IMR-90 (cell line): ENCODE data around the gene PRAMEF5. TPM values are rescaled to one million over a fixed set of nuclear protein-coding genes. Genes with fewer than 3 reads are reported as not detected.
"Not testable (repeated sequence)": the region's sequence is repeated elsewhere in the genome, so short reads cannot be mapped to it uniquely, and the experiment has no call there.

Source experiments
- ATAC-seq: fragments of 200-7000 bp; cut with Tn5 transposase; 2 replicates; pipeline ENCODE4 v1.9.1; 2020; ENCODE audit warnings: low read depth, mild to moderate bottlenecking, moderate library complexity
- BruUV-seq: library from RNA; stranded (reverse); fragments of 400-500 nt; replicated peaks from 2 replicates; lab custom pipeline; 2021; lab: Mats Ljungman, UMichigan
- CTCF ChIA-PET: fragments of 300-600 bp; formaldehyde crosslinking; extraction: SDS; loops from one replicate; lab custom pipeline; 2021; ENCODE audit warnings: antibody characterized with exemption; lab: Yijun Ruan, JAX
- POLR2A ChIA-PET: fragments of 300-600 bp; sonication (Branson Sonifier 250); formaldehyde crosslinking; loops from one replicate; lab custom pipeline; 2022; ENCODE audit warnings: antibody characterized with exemption; ENCODE audit not compliant: unreplicated experiment; lab: Charles Lee
- DNase-seq: peaks from one replicate; pipeline ENCODE4 v3.0.0; 2013
- H2AFZ ChIP-seq: replicated peaks from 2 replicates; pipeline ENCODE3; 2013; ENCODE audit warnings: low read length, mild to moderate bottlenecking; ENCODE audit not compliant: poor library complexity
- H2AK5ac ChIP-seq: 2 replicates; pipeline ENCODE4 v1.6.1; 2013; ENCODE audit warnings: low read depth, low read length, inconsistent platforms
- H2AK9ac ChIP-seq: replicated peaks from 2 replicates; pipeline ENCODE3; 2013; ENCODE audit warnings: mild to moderate bottlenecking, low read depth, low read length, moderate library complexity; ENCODE audit not compliant: poor library complexity
- H2BK120ac ChIP-seq: 2 replicates; pipeline ENCODE4 v1.6.1; 2013; ENCODE audit warnings: low read depth, low read length, inconsistent platforms
- H2BK15ac ChIP-seq: 3 replicates; pipeline ENCODE4 v1.6.1; 2013; ENCODE audit warnings: low read depth, low read length, inconsistent platforms
- H2BK20ac ChIP-seq: 2 replicates; pipeline ENCODE4 v1.6.1; 2013; ENCODE audit warnings: low read depth, mild to moderate bottlenecking, inconsistent platforms, low read length, moderate library complexity
- H2BK5ac ChIP-seq: 2 replicates; pipeline ENCODE4 v1.6.1; 2013; ENCODE audit warnings: mild to moderate bottlenecking, low read depth, low read length, inconsistent platforms; ENCODE audit not compliant: poor library complexity, severe bottlenecking
- H3K14ac ChIP-seq: replicated peaks from 2 replicates; pipeline ENCODE4 v1.6.1; 2013; ENCODE audit warnings: low read depth, low read length, inconsistent platforms
- H3K18ac ChIP-seq: 2 replicates; pipeline ENCODE4 v1.6.1; 2013; ENCODE audit warnings: low read depth, low read length, control low read depth
- H3K23ac ChIP-seq: 2 replicates; pipeline ENCODE4 v1.6.1; 2013; ENCODE audit warnings: low read depth, low read length, inconsistent platforms
- H3K27ac ChIP-seq: 2 replicates; pipeline ENCODE4 v1.5.1; 2013; ENCODE audit warnings: mild to moderate bottlenecking, control low read depth, low read length; ENCODE audit not compliant: insufficient read depth
- H3K27me3 ChIP-seq: 2 replicates; pipeline ENCODE4 v1.6.1; 2013; ENCODE audit warnings: low read length; ENCODE audit not compliant: control insufficient read depth, insufficient read depth
- H3K36me3 ChIP-seq: 2 replicates; pipeline ENCODE4 v1.6.1; 2013; ENCODE audit warnings: low read length, mixed read lengths; ENCODE audit not compliant: control insufficient read depth, insufficient read depth
- H3K4ac ChIP-seq: 2 replicates; pipeline ENCODE4 v1.6.1; 2013; ENCODE audit warnings: low read depth, low read length, inconsistent platforms
- H3K4me1 ChIP-seq: 2 replicates; pipeline ENCODE4 v1.6.1; 2013; ENCODE audit warnings: low read length, mixed read lengths; ENCODE audit not compliant: control insufficient read depth, insufficient read depth
- H3K4me2 ChIP-seq: 2 replicates; pipeline ENCODE4 v1.6.1; 2013; ENCODE audit warnings: low read depth, mild to moderate bottlenecking, control low read depth, low read length, moderate library complexity
- H3K4me3 ChIP-seq: 2 replicates; pipeline ENCODE4 v1.5.1; 2013; ENCODE audit warnings: low read depth, mild to moderate bottlenecking, control low read depth, low read length, moderate library complexity; ENCODE audit not compliant: insufficient read depth
- H3K56ac ChIP-seq: 2 replicates; pipeline ENCODE4 v1.6.1; 2013; ENCODE audit warnings: low read length, inconsistent platforms; ENCODE audit not compliant: insufficient read depth; ENCODE audit errors: extremely low read depth
- H3K79me1 ChIP-seq, 2 experiments: 2 replicates each; pipeline ENCODE4 v1.6.1; 2013; ENCODE audit warnings: low read length in 2 of 2, inconsistent platforms in 1 of 2, low read depth in 1 of 2
- H3K9ac ChIP-seq: 2 replicates; pipeline ENCODE4 v1.6.1; 2013; ENCODE audit warnings: low read depth, low read length, control low read depth
- H3K9me1 ChIP-seq: 2 replicates; pipeline ENCODE4 v1.6.1; 2013; ENCODE audit warnings: low read length, inconsistent platforms; ENCODE audit not compliant: insufficient read depth
- H3K9me3 ChIP-seq: 2 replicates; pipeline ENCODE4 v1.6.1; 2013; ENCODE audit warnings: low read length; ENCODE audit not compliant: control insufficient read depth, insufficient read depth
- H4K20me1 ChIP-seq: 2 replicates; pipeline ENCODE4 v1.6.1; 2013; ENCODE audit warnings: low read length, inconsistent platforms; ENCODE audit not compliant: insufficient read depth
- H4K5ac ChIP-seq: 2 replicates; pipeline ENCODE4 v1.6.1; 2013; ENCODE audit warnings: mild to moderate bottlenecking, low read depth, low read length, control low read depth
- H4K8ac ChIP-seq, 2 experiments: 2 replicates each; pipeline ENCODE4 v1.6.1; 2013; ENCODE audit warnings: low read depth in 2 of 2, low read length in 2 of 2, control low read depth in 1 of 2, inconsistent platforms in 1 of 2
- H4K91ac ChIP-seq: 2 replicates; pipeline ENCODE4 v1.6.1; 2013; ENCODE audit warnings: low read depth, low read length, inconsistent platforms; ENCODE audit not compliant: insufficient read depth
- WGBS, 2 experiments: methylation state at CpG; one replicate each; pipeline versions ENCODE4 v1.1.5 to v1.1.7; 2013; ENCODE audit warnings: missing lambda C conversion rate in 2 of 2; ENCODE audit not compliant: insufficient read length in 1 of 2; ENCODE audit errors: extremely low coverage in 2 of 2; 5-methylcytosine and 5-hydroxymethylcytosine counted together
- dilution Hi-C: fragments of 300-500 bp; cut with HindIII; formaldehyde crosslinking; loops from one replicate; pipeline ENCODE4 v1.14.3; 2018; ENCODE audit warnings: low sequenced_read_pairs; ENCODE audit not compliant: unreplicated experiment
- in situ Hi-C: fragments of 300-500 bp; cut with MboI; formaldehyde crosslinking; loops from 3 replicates; pipeline ENCODE4 v1.14.3; 2019; ENCODE audit warnings: low sequenced_read_pairs, inconsistent platforms, mixed read lengths
- intact Hi-C: fragments of 100-400 bp; cut with micrococcal nuclease; formaldehyde crosslinking; loops from 2 replicates; pipeline ENCODE4 v1.10.0; 2022
- microRNA-seq, 2 experiments: library from miRNA; stranded (forward) in 1 of 2; unstranded in 1 of 2; fragments of 10-50 nt in 1 of 2; fragments of <30 nt in 1 of 2; gene quantifications in 1 of 2; microRNA quantifications in 1 of 2; one replicate each; pipeline versions ENCODE3 to v1.1.0; 2013 to 2020; ENCODE audit not compliant: insufficient read depth in 1 of 2, insufficient read length in 1 of 2, unreplicated experiment in 1 of 2
- polyA plus RNA-seq, 3 experiments: library from polyadenylated mRNA; depleted of rRNA; stranded (reverse); fragments of >200 nt; gene quantifications; 2 replicates each; pipeline ENCODE4 v1.2.3, GENCODE V29; 2012; ENCODE audit warnings: low replicate concordance in 1 of 3
- small RNA-seq, 5 experiments: library from RNA; depleted of rRNA; stranded (forward); fragments of <200 nt; gene quantifications; one replicate each; pipeline ENCODE3, GENCODE V24; 2012
- total RNA-seq: library from RNA; depleted of rRNA; stranded (reverse); fragments of >200 nt; gene quantifications from 2 replicates; pipeline ENCODE4 v1.2.3, GENCODE V29; 2012; rRNA removed

Gene PRAMEF5
- total and polyA plus RNA-seq, 2 of the 4 experiments (the other 2 are of a cell fraction): not detected

- dilution Hi-C loops, H3K14ac ChIP-seq, H3K4ac ChIP-seq, H3K9me3 ChIP-seq, H3K18ac ChIP-seq, H3K27me3 ChIP-seq, H3K4me3 ChIP-seq, H2AK5ac ChIP-seq, BruUV-seq, H3K9me1 ChIP-seq, H3K27ac ChIP-seq, H3K23ac ChIP-seq, H2AK9ac ChIP-seq, H4K5ac ChIP-seq, CTCF ChIA-PET, H3K4me2 ChIP-seq, H4K20me1 ChIP-seq, H2AFZ ChIP-seq, H3K79me1 ChIP-seq, H2BK20ac ChIP-seq, H4K8ac ChIP-seq, intact Hi-C loops, DNase-seq, POLR2A ChIA-PET, H3K4me1 ChIP-seq, H3K9ac ChIP-seq, ATAC-seq, H2BK15ac ChIP-seq, H2BK120ac ChIP-seq, H4K91ac ChIP-seq, H3K56ac ChIP-seq, H2BK5ac ChIP-seq, H3K36me3 ChIP-seq, in situ Hi-C loops: not testable (repeated sequence)
- no CpG with 5 or more reads among the region's 1 CpG for WGBS, 2 experiments
Measured at GRCh38 chr1:13303239-13303638, 49.2 kb downstream of the PRAMEF5 start, which contains the start of gene PRAMEF33. TSS of gene PRAMEF33 (plus strand) at chr1:13303539. CDS start at chr1:13305955, 2,416 bp downstream.

Small RNA genes within 50 kb of the gene (microRNA-seq; reads per million reads assigned to microRNA genes)
- not detected for gene RNU6-771P (ENCODE audit: insufficient read depth, insufficient read length)

Small RNA genes within 50 kb of the gene (small RNA-seq; reads per million reads assigned to genes)
- gene RNU6-771P: 0 reads per million in 5 experiments

Other genes starting within 250 kb of the PRAMEF5 start
- gene PRAMEF27, start 197.6 kb upstream of the PRAMEF5 start, total RNA-seq: not detected in 2 replicates
- not detected in 2 replicates for gene PRAMEF27, start 197.6 kb upstream of the PRAMEF5 start, polyA plus RNA-seq (2012; rRNA removed)
- gene HNRNPCL3, start 193.4 kb upstream of the PRAMEF5 start, total RNA-seq: not detected in 2 replicates
- gene HNRNPCL3, start 193.4 kb upstream of the PRAMEF5 start, polyA plus RNA-seq (2012; rRNA removed): not detected in 2 replicates
- gene PRAMEF25, start 183.4 kb upstream of the PRAMEF5 start, total RNA-seq: not detected in 2 replicates
- not detected in 2 replicates for gene PRAMEF25, start 183.4 kb upstream of the PRAMEF5 start, polyA plus RNA-seq (2012; rRNA removed)
- not detected in 2 replicates for gene HNRNPCL2, start 137.3 kb upstream of the PRAMEF5 start, total RNA-seq
- gene HNRNPCL2, start 137.3 kb upstream of the PRAMEF5 start, polyA plus RNA-seq (2012; rRNA removed): not detected in 2 replicates
- not detected in 2 replicates for gene PRAMEF26, start 98.2 kb upstream of the PRAMEF5 start, total RNA-seq
- gene PRAMEF26, start 98.2 kb upstream of the PRAMEF5 start, polyA plus RNA-seq (2012; rRNA removed): not detected in 2 replicates
- not detected in 2 replicates for gene HNRNPCL4, start 88.6 kb upstream of the PRAMEF5 start, total RNA-seq
- not detected in 2 replicates for gene HNRNPCL4, start 88.6 kb upstream of the PRAMEF5 start, polyA plus RNA-seq (2012; rRNA removed)
- gene PRAMEF9, start 82.3 kb upstream of the PRAMEF5 start, total RNA-seq: not detected in 2 replicates
- not detected in 2 replicates for gene PRAMEF9, start 82.3 kb upstream of the PRAMEF5 start, polyA plus RNA-seq (2012; rRNA removed)
- gene PRAMEF13, start 52.8 kb upstream of the PRAMEF5 start, total RNA-seq: not detected in 2 replicates
- gene PRAMEF13, start 52.8 kb upstream of the PRAMEF5 start, polyA plus RNA-seq (2012; rRNA removed): not detected in 2 replicates
- not detected in 2 replicates for gene PRAMEF18, start 28.0 kb upstream of the PRAMEF5 start, total RNA-seq
- not detected in 2 replicates for gene PRAMEF18, start 28.0 kb upstream of the PRAMEF5 start, polyA plus RNA-seq (2012; rRNA removed)
- not detected in 2 replicates for gene PRAMEF8, start 30.9 kb downstream of the PRAMEF5 start, total RNA-seq
- not detected in 2 replicates for gene PRAMEF8, start 30.9 kb downstream of the PRAMEF5 start, polyA plus RNA-seq (2012; rRNA removed)
- not detected in 2 replicates for gene PRAMEF33, start 49.3 kb downstream of the PRAMEF5 start, total RNA-seq
- gene PRAMEF33, start 49.3 kb downstream of the PRAMEF5 start, polyA plus RNA-seq (2012; rRNA removed): not detected in 2 replicates
- gene PRAMEF15, start 61.4 kb downstream of the PRAMEF5 start, total RNA-seq: not detected in 2 replicates
- not detected in 2 replicates for gene PRAMEF15, start 61.4 kb downstream of the PRAMEF5 start, polyA plus RNA-seq (2012; rRNA removed)
- gene PRAMEF14, start 92.9 kb downstream of the PRAMEF5 start, total RNA-seq: not detected in 2 replicates
- gene PRAMEF14, start 92.9 kb downstream of the PRAMEF5 start, polyA plus RNA-seq (2012; rRNA removed): not detected in 2 replicates
- gene PRAMEF19, start 117.7 kb downstream of the PRAMEF5 start, total RNA-seq: not detected in 2 replicates
- not detected in 2 replicates for gene PRAMEF19, start 117.7 kb downstream of the PRAMEF5 start, polyA plus RNA-seq (2012; rRNA removed)
- gene PRAMEF17, start 135.4 kb downstream of the PRAMEF5 start, total RNA-seq: not detected in 2 replicates
- gene PRAMEF17, start 135.4 kb downstream of the PRAMEF5 start, polyA plus RNA-seq (2012; rRNA removed): not detected in 2 replicates
- not detected in 2 replicates for gene PRAMEF20, start 156.3 kb downstream of the PRAMEF5 start, total RNA-seq
- not detected in 2 replicates for gene PRAMEF20, start 156.3 kb downstream of the PRAMEF5 start, polyA plus RNA-seq (2012; rRNA removed)